Astrocyte (in vitro differentiated cells and primary cell): ENCODE data around the gene PEX14.

Experiments
- CTCF ChIP-seq: IDR thresholded peaks from 2 replicates; pipeline ENCODE4 v1.5.1; 2011; ENCODE audit warnings: low read depth, mild to moderate bottlenecking, inconsistent platforms, low read length, moderate library complexity; ENCODE audit not compliant: insufficient read depth
- EZH2 ChIP-seq: IDR thresholded peaks from 2 replicates; pipeline ENCODE4 v1.6.1; 2012; ENCODE audit warnings: mild to moderate bottlenecking, low read length, inconsistent platforms; ENCODE audit not compliant: insufficient read depth

- TF ChIP-seq CTCF (no peak), EZH2 (no peak)
Measured at GRCh38 chr1:10637400-10637799, 162.7 kb downstream of the PEX14 start.
